HG02943 (cell line): Measurements from ENCODE around the gene MORN2.
"Not testable (repeated sequence)": the region's sequence is repeated elsewhere in the genome, so short reads cannot be mapped to it uniquely, and the experiment has no call there.

Source experiments
- ATAC-seq: cut with Tn5 transposase; IDR thresholded peaks from one replicate; pipeline ENCODE4 v1.9.1; 2021; ENCODE audit warnings: mild to moderate bottlenecking, low read depth, moderate library complexity; ENCODE audit not compliant: unreplicated experiment

Gene MORN2

GRCh38 chr2:38875576-38876367, at the start of gene MORN2, which contains the start of gene DHX57:
Gene MORN2 (plus strand): TSS chr2:38875976.
Gene DHX57 (minus strand): TSS chr2:38875934. CDS start chr2:38868405, 7,529 bp downstream.
- ATAC-seq: peak; percentile 100

GRCh38 chr2:38827539-38828145, 48.1 kb upstream of the MORN2 start:
- not testable (repeated sequence) for ATAC-seq

- ATAC-seq: no peak
Observed at GRCh38 chr2:38828460-38828859, 47.3 kb upstream of the MORN2 start.

- no peak for ATAC-seq
Observed at GRCh38 chr2:38829971-38830370, 45.8 kb upstream of the MORN2 start.

- no peak for ATAC-seq
Observed at GRCh38 chr2:38830526-38831159, 45.1 kb upstream of the MORN2 start.

- no peak for ATAC-seq
Observed at GRCh38 chr2:38835015-38835601, 40.7 kb upstream of the MORN2 start.

- peak; percentile 84 for ATAC-seq
Observed at GRCh38 chr2:38835990-38836389, 39.8 kb upstream of the MORN2 start.

- ATAC-seq: no peak
Observed at GRCh38 chr2:38836791-38837190, 39.0 kb upstream of the MORN2 start.

GRCh38 chr2:38850045-38850444, 25.7 kb upstream of the MORN2 start:
- ATAC-seq: peak; percentile 59

- no peak for ATAC-seq
Observed at GRCh38 chr2:38856165-38856564, 19.6 kb upstream of the MORN2 start.

- ATAC-seq: no peak
Observed at GRCh38 chr2:38862476-38862875, 13.3 kb upstream of the MORN2 start.

GRCh38 chr2:38863061-38863695, 12.6 kb upstream of the MORN2 start:
- ATAC-seq: no peak

- no peak for ATAC-seq
Observed at GRCh38 chr2:38866773-38867443, 8.9 kb upstream of the MORN2 start.

GRCh38 chr2:38871432-38871831, 4.3 kb upstream of the MORN2 start:
- no peak for ATAC-seq

- ATAC-seq: no peak
Observed at GRCh38 chr2:38873763-38874162, 2.0 kb upstream of the MORN2 start.

GRCh38 chr2:38875227-38875575, 575 bp upstream of the MORN2 start:
- ATAC-seq: peak; percentile 6

GRCh38 chr2:38876407-38876806, 631 bp downstream of the MORN2 start:
- ATAC-seq: no peak

- ATAC-seq: no peak
Observed at GRCh38 chr2:38886063-38886462, 10.3 kb downstream of the MORN2 start.

- ATAC-seq: no peak
Observed at GRCh38 chr2:38887347-38887746, 11.6 kb downstream of the MORN2 start.

GRCh38 chr2:38887902-38888554, 12.3 kb downstream of the MORN2 start:
- ATAC-seq: no peak
